Measurements from ENCODE around the gene PRPS1. TPM values are rescaled to one million over a fixed set of nuclear protein-coding genes. Genes with fewer than 3 reads are reported as not detected.
"Not testable (repeated sequence)": the region's sequence is repeated elsewhere in the genome, so short reads cannot be mapped to it uniquely, and the experiment has no call there.

PRPS1 gene
- total RNA-seq, 1 experiment from 2014 or later: 90.5 TPM

GRCh38 chrX:107603429-107604159 is 24.7 kb upstream of the PRPS1 start:
- no peak overlapping the region for H3K56ac ChIP-seq (ENCODE audit: insufficient read length, low read depth, low read length)
- H4K8ac ChIP-seq (replicated peaks; ENCODE audit: insufficient read length, low read depth, low read length): no peak overlapping the region
- H3K4me3 Mint-ChIP-seq: no peak overlapping the region
- H3K27me3 Mint-ChIP-seq (ENCODE audit: low read depth): no peaks in the 10 kb centered on the region; the same call in 1 of the 2 replicates
- H2AFZ ChIP-seq (ENCODE audit: low read length): no peak overlapping the region
- no peaks in the 10 kb centered on the region for H3K23me2 ChIP-seq (ENCODE audit: insufficient read length, low read depth, low read length, poor library complexity, severe bottlenecking)
- no peak for DNase-seq
- H4K20me1 ChIP-seq (ENCODE audit: control insufficient read depth, insufficient read depth, insufficient read length): no peaks in the 10 kb centered on the region
- no peak overlapping the region for H3K27ac ChIP-seq (ENCODE audit: insufficient read length, low read depth, low read length)
- H3K4me2 ChIP-seq (ENCODE audit: insufficient read depth, insufficient read length, low read length): no peak overlapping the region
- no peaks in the 10 kb centered on the region; a peak in 1 of 7 replicates for H3K36me3 Mint-ChIP-seq (ENCODE audit: insufficient read depth in 1 of 3, low read depth in 3 of 3)
- no peak overlapping the region for H2BK15ac ChIP-seq (ENCODE audit: low read depth, low read length)
- no peaks in the 10 kb centered on the region for H3K27me3 ChIP-seq (ENCODE audit: insufficient read depth, low read length)
- no peak overlapping the region for H3K9ac ChIP-seq (ENCODE audit: extremely low read depth, insufficient read length, low read length)
- no peak overlapping the region for H3K14ac ChIP-seq (ENCODE audit: insufficient read depth, low read length)
- H3K4me1 Mint-ChIP-seq: peaks cover 7 to 25% of the 10 kb centered on the region in 2 experiments
- H4K91ac ChIP-seq (ENCODE audit: insufficient read length, low read depth, low read length): no peak overlapping the region
- H3K27ac Mint-ChIP-seq: peak overlapping the region in 1 of 3 experiments; percentile 24; a peak in 1 of 7 replicates
- no peaks in the 10 kb centered on the region; the same call in 1 of the 2 replicates for H3K4me1 ChIP-seq (ENCODE audit: insufficient read depth, low read length)
- no peak overlapping the region for H2BK120ac ChIP-seq (ENCODE audit: low read depth, low read length, poor library complexity, severe bottlenecking)
- no peak overlapping the region for H3K4ac ChIP-seq (ENCODE audit: low read depth, low read length)
- H2AK5ac ChIP-seq (ENCODE audit: insufficient read length, low read length): no peak overlapping the region
- H3K79me1 ChIP-seq (ENCODE audit: insufficient read depth, low read depth, low read length, poor library complexity, severe bottlenecking): no peaks in the 10 kb centered on the region
- H3K18ac ChIP-seq (ENCODE audit: insufficient read length, low read depth, low read length): no peak overlapping the region
- WGBS (ENCODE audit: extremely low coverage, insufficient read length, low lambda C conversion rate): no CpG with 5 or more reads among the region's 13 CpGs
- H3K9me3 ChIP-seq (ENCODE audit: control insufficient read depth, low read depth, low read length): no peaks in the 10 kb centered on the region
- H2BK12ac ChIP-seq (ENCODE audit: insufficient read length, low read depth, low read length): no peak overlapping the region
- H2BK20ac ChIP-seq (ENCODE audit: low read depth, low read length, poor library complexity, severe bottlenecking): no peak overlapping the region
- no peak overlapping the region for H3T11ph ChIP-seq (ENCODE audit: low read length)
- TF ChIP-seq CTCF (conservative IDR thresholded peaks at IDR 0.05): no peak
- no peak overlapping the region for H3K23ac ChIP-seq (ENCODE audit: insufficient read length, low read depth, low read length)
- H3K9me3 Mint-ChIP-seq: peaks cover 0 to 34% of the 10 kb centered on the region in 2 experiments; a peak in 1 of 5 replicates
- H3K79me2 ChIP-seq (ENCODE audit: insufficient read depth, low read length): no peaks in the 10 kb centered on the region
- no peak overlapping the region for H4K5ac ChIP-seq (ENCODE audit: insufficient read length, low read depth, low read length)
- H2BK5ac ChIP-seq (ENCODE audit: insufficient read length, low read length): no peak overlapping the region

DNA sequence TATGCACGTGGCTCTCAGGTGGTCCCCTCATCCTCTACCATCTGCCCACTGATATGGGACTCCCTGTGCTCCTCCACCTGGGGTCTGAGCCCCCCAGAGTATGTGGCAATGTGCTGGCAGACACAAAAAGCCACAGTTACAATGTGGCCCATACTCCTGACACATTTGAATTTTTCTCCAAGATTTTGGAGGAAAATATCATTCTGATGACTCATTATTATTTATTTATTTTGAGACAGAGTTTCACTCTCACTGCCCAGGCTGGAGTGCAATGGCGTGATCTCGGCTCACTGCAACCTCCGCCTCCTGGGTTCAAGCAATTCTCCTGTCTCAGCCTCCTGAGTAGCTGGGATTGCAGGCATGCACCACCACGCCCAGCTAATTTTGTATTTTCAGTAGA is 19.2 kb upstream of the PRPS1 start:
- H2AK5ac ChIP-seq (ENCODE audit: insufficient read length, low read length); H2AFZ ChIP-seq (ENCODE audit: low read length); H2BK20ac ChIP-seq (ENCODE audit: low read depth, low read length, poor library complexity, severe bottlenecking); H3K4me1 Mint-ChIP-seq; H3K18ac ChIP-seq (ENCODE audit: insufficient read length, low read depth, low read length); H3K56ac ChIP-seq (ENCODE audit: insufficient read length, low read depth, low read length); H3K27ac ChIP-seq (ENCODE audit: insufficient read length, low read depth, low read length); H4K8ac ChIP-seq (replicated peaks; ENCODE audit: insufficient read length, low read depth, low read length); H2BK5ac ChIP-seq (ENCODE audit: insufficient read length, low read length); H3K79me2 ChIP-seq (ENCODE audit: insufficient read depth, low read length); H3K4me3 Mint-ChIP-seq; H2BK15ac ChIP-seq (ENCODE audit: low read depth, low read length); H3K27me3 ChIP-seq (ENCODE audit: insufficient read depth, low read length); H3K23me2 ChIP-seq (ENCODE audit: insufficient read length, low read depth, low read length, poor library complexity, severe bottlenecking); H4K91ac ChIP-seq (ENCODE audit: insufficient read length, low read depth, low read length); H3K4ac ChIP-seq (ENCODE audit: low read depth, low read length); H3K9ac ChIP-seq (ENCODE audit: extremely low read depth, insufficient read length, low read length); H2BK120ac ChIP-seq (ENCODE audit: low read depth, low read length, poor library complexity, severe bottlenecking); DNase-seq; H2BK12ac ChIP-seq (ENCODE audit: insufficient read length, low read depth, low read length); H4K5ac ChIP-seq (ENCODE audit: insufficient read length, low read depth, low read length); H3K4me1 ChIP-seq (ENCODE audit: insufficient read depth, low read length); H3K27ac Mint-ChIP-seq; H3K79me1 ChIP-seq (ENCODE audit: insufficient read depth, low read depth, low read length, poor library complexity, severe bottlenecking); H3K14ac ChIP-seq (ENCODE audit: insufficient read depth, low read length); H3K23ac ChIP-seq (ENCODE audit: insufficient read length, low read depth, low read length); H3K27me3 Mint-ChIP-seq (ENCODE audit: low read depth); H3T11ph ChIP-seq (ENCODE audit: low read length); H4K20me1 ChIP-seq (ENCODE audit: control insufficient read depth, insufficient read depth, insufficient read length); H3K4me2 ChIP-seq (ENCODE audit: insufficient read depth, insufficient read length, low read length); H3K36me3 Mint-ChIP-seq (ENCODE audit: insufficient read depth in 1 of 3, low read depth in 3 of 3); H3K9me3 ChIP-seq (ENCODE audit: control insufficient read depth, low read depth, low read length): not testable (repeated sequence)
- peaks cover 0 to 36% of the 10 kb centered on the region in 2 experiments; a peak in 1 of 5 replicates for H3K9me3 Mint-ChIP-seq
- no CpG with 5 or more reads among the region's 5 CpGs for WGBS (ENCODE audit: extremely low coverage, insufficient read length, low lambda C conversion rate)

Data from H9 (cell line).